ENCODE measurements around the gene SDHB.

DNA sequence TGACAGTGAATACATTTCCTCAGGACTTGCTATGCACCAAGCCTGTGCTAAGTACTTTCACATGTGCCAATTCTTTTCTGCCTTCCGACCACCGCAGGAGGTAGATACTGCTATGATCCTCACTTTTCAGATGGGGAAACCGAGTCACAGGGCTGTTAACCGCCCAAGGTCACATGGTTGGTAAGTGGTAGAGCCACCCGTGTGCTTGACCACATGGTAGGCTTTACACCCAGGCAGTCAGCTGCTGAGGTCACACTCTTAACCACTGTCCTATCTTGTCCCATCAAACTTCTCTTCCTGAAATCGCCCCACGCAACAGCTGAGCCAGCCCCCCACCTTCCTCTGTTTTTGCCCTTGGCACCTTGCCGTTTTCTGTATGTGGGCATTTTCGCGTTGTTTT, 31.0 kb upstream of the SDHB start:
- TF ChIP-seq, protein P1, sequence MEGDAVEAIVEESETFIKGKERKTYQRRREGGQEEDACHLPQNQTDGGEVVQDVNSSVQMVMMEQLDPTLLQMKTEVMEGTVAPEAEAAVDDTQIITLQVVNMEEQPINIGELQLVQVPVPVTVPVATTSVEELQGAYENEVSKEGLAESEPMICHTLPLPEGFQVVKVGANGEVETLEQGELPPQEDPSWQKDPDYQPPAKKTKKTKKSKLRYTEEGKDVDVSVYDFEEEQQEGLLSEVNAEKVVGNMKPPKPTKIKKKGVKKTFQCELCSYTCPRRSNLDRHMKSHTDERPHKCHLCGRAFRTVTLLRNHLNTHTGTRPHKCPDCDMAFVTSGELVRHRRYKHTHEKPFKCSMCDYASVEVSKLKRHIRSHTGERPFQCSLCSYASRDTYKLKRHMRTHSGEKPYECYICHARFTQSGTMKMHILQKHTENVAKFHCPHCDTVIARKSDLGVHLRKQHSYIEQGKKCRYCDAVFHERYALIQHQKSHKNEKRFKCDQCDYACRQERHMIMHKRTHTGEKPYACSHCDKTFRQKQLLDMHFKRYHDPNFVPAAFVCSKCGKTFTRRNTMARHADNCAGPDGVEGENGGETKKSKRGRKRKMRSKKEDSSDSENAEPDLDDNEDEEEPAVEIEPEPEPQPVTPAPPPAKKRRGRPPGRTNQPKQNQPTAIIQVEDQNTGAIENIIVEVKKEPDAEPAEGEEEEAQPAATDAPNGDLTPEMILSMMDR (conservative IDR thresholded peaks at IDR 0.05; ENCODE audit: low read length), result no peak
- TF ChIP-seq EZH2phosphoT487 (IDR thresholded peaks at IDR 0.05; ENCODE audit: borderline replicate concordance), result no peak
